T-helper 17 cell (primary cell): ENCODE measurements around the gene GLT8D2. TPM values are rescaled to one million over a fixed set of nuclear protein-coding genes. Genes with fewer than 3 reads are reported as not detected.
"Not testable (repeated sequence)": the region's sequence is repeated elsewhere in the genome, so short reads cannot be mapped to it uniquely, and the experiment has no call there.

ENCODE experiments used
- ATAC-seq: fragments of 150-1000 bp; cut with Tn5 transposase; 2 replicates; pipeline ENCODE4 v1.10.0; 2021; ENCODE audit warnings: mild to moderate bottlenecking, moderate library complexity
- DNase-seq, 3 donors: peaks; one replicate each; pipeline versions ENCODE4 v3.0.0 to v3.0.0-alpha.2; 2020 to 2021
- H3K9me3 ChIP-seq: one replicate; pipeline ENCODE4 v1.7.0; 2013; ENCODE audit warnings: low read length, mild to moderate bottlenecking; ENCODE audit not compliant: control insufficient read depth, poor library complexity, severe bottlenecking
- H3K27ac Mint-ChIP-seq: one replicate; pipeline ENCODE4 v1.8.0; 2022; ENCODE audit warnings: mild to moderate bottlenecking, moderate library complexity, mixed read lengths
- H3K27me3 Mint-ChIP-seq: one replicate; pipeline ENCODE4 v1.8.0; 2022; ENCODE audit warnings: mixed read lengths
- H3K36me3 Mint-ChIP-seq: one replicate; pipeline ENCODE4 v1.8.0; 2022; ENCODE audit warnings: low read depth, mixed read lengths
- H3K4me1 Mint-ChIP-seq: one replicate; pipeline ENCODE4 v1.8.0; 2022; ENCODE audit warnings: mild to moderate bottlenecking, mixed read lengths
- H3K4me3 Mint-ChIP-seq: one replicate; pipeline ENCODE4 v1.8.0; 2022; ENCODE audit warnings: mild to moderate bottlenecking, moderate library complexity, mixed read lengths
- total RNA-seq, 4 donors: library from RNA in 2 of 4; stranded (reverse) in 2 of 4; gene quantifications; one replicate each; pipeline ENCODE4 v1.2.3 and lab custom pipeline; 2022 to 2026

The GLT8D2 gene
- total RNA-seq, 2 donors from 2014 or later = not detected

- ATAC-seq (no peak), DNase-seq (no peak)
- Mint-ChIP-seq H3K4me1 (peaks cover 9% of the 10 kb centered on the region), H3K27ac (no peak overlapping the region), H3K36me3 (no peaks in the 10 kb centered on the region), H3K27me3 (peaks cover 33% of the 10 kb centered on the region), H3K4me3 (no peak overlapping the region)
- no peaks in the 10 kb centered on the region for H3K9me3 ChIP-seq
Measured at GRCh38 chr12:104046306-104046705, 3.7 kb downstream of the GLT8D2 start.

GRCh38 chr12:104044158-104044557 lies 5.8 kb downstream of the GLT8D2 start:
- Mint-ChIP-seq H3K27me3 (peaks cover 20% of the 10 kb centered on the region), H3K27ac (no peak overlapping the region), H3K4me3 (no peak overlapping the region), H3K4me1 (peaks cover 5% of the 10 kb centered on the region), H3K36me3 (no peaks in the 10 kb centered on the region)
- DNase-seq (no peak), ATAC-seq (no peak)
- no peaks in the 10 kb centered on the region for H3K9me3 ChIP-seq

- peaks cover 7% of the 10 kb centered on the region for H3K27me3 Mint-ChIP-seq
- no peaks in the 10 kb centered on the region for H3K9me3 ChIP-seq
- DNase-seq = no peak
- H3K4me1 Mint-ChIP-seq = peaks cover 5% of the 10 kb centered on the region
- no peak overlapping the region for H3K27ac Mint-ChIP-seq
- H3K4me3 Mint-ChIP-seq = no peak overlapping the region
- H3K36me3 Mint-ChIP-seq = no peaks in the 10 kb centered on the region
- ATAC-seq = no peak
Measured at GRCh38 chr12:104042580-104042979, 7.4 kb downstream of the GLT8D2 start.

GRCh38 chr12:104039769-104040168 lies 10.2 kb downstream of the GLT8D2 start:
- H3K36me3 Mint-ChIP-seq, H3K9me3 ChIP-seq, H3K27ac Mint-ChIP-seq, H3K4me1 Mint-ChIP-seq, H3K4me3 Mint-ChIP-seq, H3K27me3 Mint-ChIP-seq, DNase-seq, ATAC-seq: not testable (repeated sequence)

GRCh38 chr12:104036143-104036542 lies 13.8 kb downstream of the GLT8D2 start:
- H3K4me1 Mint-ChIP-seq, H3K27ac Mint-ChIP-seq, DNase-seq, H3K27me3 Mint-ChIP-seq, H3K4me3 Mint-ChIP-seq, H3K9me3 ChIP-seq, H3K36me3 Mint-ChIP-seq, ATAC-seq: not testable (repeated sequence)

- DNase-seq, H3K36me3 Mint-ChIP-seq, H3K4me3 Mint-ChIP-seq, H3K4me1 Mint-ChIP-seq, H3K27ac Mint-ChIP-seq, H3K9me3 ChIP-seq, ATAC-seq: not testable (repeated sequence)
- H3K27me3 Mint-ChIP-seq = peaks cover 39% of the 10 kb centered on the region
Measured at GRCh38 chr12:104030596-104030995, 19.4 kb downstream of the GLT8D2 start.

- Mint-ChIP-seq H3K27me3 (peaks cover 41% of the 10 kb centered on the region), H3K36me3 (no peaks in the 10 kb centered on the region), H3K4me1 (no peaks in the 10 kb centered on the region), H3K27ac (no peak overlapping the region), H3K4me3 (no peak overlapping the region)
- DNase-seq (no peak), ATAC-seq (no peak)
- H3K9me3 ChIP-seq = no peaks in the 10 kb centered on the region
Measured at GRCh38 chr12:104026841-104027599, 23.0 kb downstream of the GLT8D2 start.

- Mint-ChIP-seq H3K27me3 (peaks cover 48% of the 10 kb centered on the region), H3K27ac (no peak overlapping the region), H3K4me3 (no peak overlapping the region), H3K4me1 (no peaks in the 10 kb centered on the region), H3K36me3 (no peaks in the 10 kb centered on the region)
- no peak for ATAC-seq
- DNase-seq = no peak
- H3K9me3 ChIP-seq = no peaks in the 10 kb centered on the region
Measured at GRCh38 chr12:104025771-104026170, 24.2 kb downstream of the GLT8D2 start.

- no peaks in the 10 kb centered on the region for H3K9me3 ChIP-seq
- Mint-ChIP-seq H3K36me3 (no peaks in the 10 kb centered on the region), H3K27ac (no peak overlapping the region), H3K4me3 (no peak overlapping the region), H3K27me3 (peaks cover 59% of the 10 kb centered on the region), H3K4me1 (no peaks in the 10 kb centered on the region)
- no peak for DNase-seq
- no peak for ATAC-seq
Measured at GRCh38 chr12:104024348-104024747, 25.6 kb downstream of the GLT8D2 start.

- ATAC-seq (no peak), DNase-seq (no peak)
- H3K9me3 ChIP-seq = no peaks in the 10 kb centered on the region
- no peaks in the 10 kb centered on the region for H3K4me1 Mint-ChIP-seq
- peaks cover 57% of the 10 kb centered on the region for H3K27me3 Mint-ChIP-seq
- H3K4me3 Mint-ChIP-seq = no peak overlapping the region
- no peak overlapping the region for H3K27ac Mint-ChIP-seq
- H3K36me3 Mint-ChIP-seq = no peaks in the 10 kb centered on the region
Measured at GRCh38 chr12:104023710-104024109, 26.3 kb downstream of the GLT8D2 start.

GRCh38 chr12:104022786-104023185 lies 27.2 kb downstream of the GLT8D2 start:
- Mint-ChIP-seq H3K27ac (no peak overlapping the region), H3K4me1 (no peaks in the 10 kb centered on the region), H3K36me3 (no peaks in the 10 kb centered on the region), H3K4me3 (no peak overlapping the region), H3K27me3 (peaks cover 49% of the 10 kb centered on the region)
- ATAC-seq (no peak), DNase-seq (no peak)
- no peaks in the 10 kb centered on the region for H3K9me3 ChIP-seq

GRCh38 chr12:104021862-104022261 lies 28.1 kb downstream of the GLT8D2 start:
- H3K4me1 Mint-ChIP-seq, H3K27ac Mint-ChIP-seq, H3K36me3 Mint-ChIP-seq, H3K4me3 Mint-ChIP-seq, ATAC-seq, DNase-seq, H3K9me3 ChIP-seq: not testable (repeated sequence)
- H3K27me3 Mint-ChIP-seq = peaks cover 40% of the 10 kb centered on the region

GRCh38 chr12:104012331-104012730 lies 37.7 kb downstream of the GLT8D2 start:
- Mint-ChIP-seq H3K27me3 (peaks cover 25% of the 10 kb centered on the region), H3K36me3 (peaks cover 7% of the 10 kb centered on the region), H3K4me1 (no peaks in the 10 kb centered on the region), H3K27ac (no peak overlapping the region), H3K4me3 (no peak overlapping the region)
- DNase-seq = no peak
- no peak for ATAC-seq
- H3K9me3 ChIP-seq = no peaks in the 10 kb centered on the region

- Mint-ChIP-seq H3K27me3 (peaks cover 34% of the 10 kb centered on the region), H3K27ac (no peak overlapping the region), H3K4me3 (no peak overlapping the region), H3K4me1 (no peaks in the 10 kb centered on the region), H3K36me3 (peaks cover 7% of the 10 kb centered on the region)
- H3K9me3 ChIP-seq = no peaks in the 10 kb centered on the region
- DNase-seq (no peak), ATAC-seq (no peak)
Measured at GRCh38 chr12:104011253-104011652, 38.7 kb downstream of the GLT8D2 start.
